NCI-H748 treated with DMSO at 0.1 percent for 48 hours (cell line): ENCODE measurements around the gene TEK.
"Not testable (repeated sequence)": the region's sequence is repeated elsewhere in the genome, so short reads cannot be mapped to it uniquely, and the experiment has no call there.

ENCODE experiments used
- DNase-seq: peaks from one replicate; lab custom pipeline; 2025; lab: John Stamatoyannopoulos, UW

TEK gene

DNA sequence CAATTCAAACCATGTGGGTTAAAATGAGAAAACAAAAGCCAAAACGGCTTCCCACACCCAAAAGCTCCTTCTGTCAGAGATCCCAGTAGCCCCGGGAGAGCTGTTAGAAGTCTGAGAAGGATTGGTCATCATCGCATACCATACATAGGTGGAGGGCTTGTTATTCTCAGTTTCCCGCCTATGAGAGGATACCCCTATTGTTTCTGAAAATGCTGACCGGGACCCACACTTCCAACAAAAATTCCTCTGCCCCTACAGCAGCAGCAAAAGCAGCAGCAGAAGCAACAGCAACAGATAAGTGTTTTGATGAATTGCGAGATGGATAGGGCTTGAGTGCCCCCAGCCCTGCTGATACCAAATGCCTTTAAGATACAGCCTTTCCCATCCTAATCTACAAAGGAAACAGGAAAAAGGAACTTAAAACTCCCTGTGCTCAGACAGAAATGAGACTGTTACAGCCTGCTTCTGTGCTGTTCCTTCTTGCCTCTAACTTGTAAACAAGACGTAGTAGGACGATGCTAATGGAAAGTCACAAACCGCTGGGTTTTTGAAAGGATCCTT is at the start of gene TEK:
TEK (plus strand) TSS at position 245 of the 561 bp plus-strand sequence. CDS start 366 bp downstream, outside the sequence.
- no peak for DNase-seq

DNA sequence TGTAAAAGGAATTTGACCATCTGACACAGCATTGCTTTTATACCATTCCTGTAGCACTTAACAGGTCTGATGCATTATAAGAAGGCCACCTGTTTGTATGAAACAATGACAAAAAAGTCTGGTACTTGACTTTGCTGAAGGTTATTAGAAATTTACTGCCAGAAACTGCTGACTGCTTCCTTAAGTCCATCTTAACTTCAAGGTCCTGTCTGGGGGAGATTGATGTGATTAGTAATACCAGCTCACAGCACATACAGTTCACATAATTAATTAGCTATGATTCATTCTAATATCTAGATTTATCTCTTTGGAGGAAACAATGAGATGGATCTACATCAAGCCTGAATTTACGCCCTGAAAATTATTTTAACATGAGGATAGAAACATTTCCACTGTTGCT is 49.6 kb upstream of the TEK start:
- no peak for DNase-seq

DNA sequence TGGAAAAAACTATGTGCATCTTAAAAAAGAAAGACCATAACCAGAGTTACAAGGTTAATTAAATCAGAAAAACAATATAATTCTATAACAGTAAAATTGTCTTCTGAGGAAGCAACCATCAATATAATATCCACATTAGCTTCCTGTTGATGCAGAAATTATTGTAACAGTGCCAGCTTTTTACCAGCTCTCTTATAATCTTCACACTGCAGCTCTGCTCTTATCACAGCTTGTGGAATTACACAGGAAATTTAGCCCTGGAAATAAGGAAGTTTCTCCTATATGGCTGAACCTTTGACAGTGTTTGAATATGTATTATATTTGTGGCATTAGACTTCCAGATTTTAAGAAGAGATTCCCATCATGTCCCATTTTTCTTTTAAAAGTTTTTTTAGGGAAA is 49.1 kb upstream of the TEK start:
- no peak for DNase-seq

DNA sequence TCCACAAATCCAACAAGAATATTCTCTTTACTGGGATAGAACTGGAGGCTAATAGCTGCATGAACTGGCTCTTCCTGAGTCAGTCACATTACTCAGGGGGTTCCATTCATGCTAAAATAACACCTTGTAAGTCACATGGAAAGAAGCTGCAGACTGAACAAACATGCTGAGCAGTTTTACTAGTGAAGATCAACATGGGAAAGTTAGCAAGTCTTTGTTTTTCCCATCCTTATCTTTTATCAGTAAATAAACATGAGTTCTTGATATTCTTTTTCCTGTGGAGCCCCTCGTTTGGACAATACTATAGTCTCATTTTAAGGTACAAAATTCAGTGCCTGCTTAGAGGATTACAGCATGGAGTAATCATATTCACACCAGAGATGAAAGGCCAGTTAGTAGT is 43.7 kb upstream of the TEK start:
- DNase-seq = no peak

DNA sequence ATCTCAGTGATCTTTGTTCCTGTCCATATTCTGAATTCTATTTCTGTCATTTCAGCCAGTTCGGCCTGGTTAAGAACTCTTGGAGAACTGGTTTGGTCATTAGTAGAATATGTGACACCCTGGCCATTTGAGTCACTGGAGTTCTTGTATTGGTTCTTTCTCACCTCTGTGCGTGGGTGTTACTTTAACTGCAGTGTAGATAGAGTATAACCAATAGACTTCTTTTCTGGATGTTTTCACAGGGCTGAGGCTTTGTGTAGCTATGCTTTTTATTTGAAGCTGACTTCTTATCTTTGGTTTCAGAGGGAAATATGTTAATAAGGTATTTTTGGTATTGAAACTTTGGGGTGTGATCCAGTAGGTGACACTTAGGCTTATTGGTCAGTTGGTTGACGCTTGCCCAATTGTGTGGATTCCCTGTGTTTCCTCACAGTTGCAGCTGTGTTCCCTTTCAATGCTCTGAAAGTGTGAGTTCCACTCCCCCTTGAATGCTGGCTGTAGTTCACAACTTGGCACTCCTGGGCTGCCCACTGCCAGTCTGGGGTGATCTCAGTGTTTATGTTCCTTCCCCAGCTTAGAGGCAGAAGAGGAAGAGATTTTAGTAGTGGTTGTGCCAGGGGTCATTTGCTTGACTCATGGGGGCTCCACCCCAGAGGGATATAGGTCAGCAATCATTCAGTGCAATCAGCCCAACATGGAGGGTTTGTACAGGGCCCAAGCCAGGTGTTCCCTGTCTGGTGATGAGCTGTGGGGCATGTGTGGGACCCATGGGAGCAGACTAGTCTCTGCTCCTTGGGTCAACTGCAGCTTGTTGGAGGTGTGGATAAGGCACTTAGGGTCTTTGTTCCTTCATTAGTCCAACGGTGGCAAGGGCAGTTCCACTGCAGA is 34.9 kb upstream of the TEK start:
- no peak for DNase-seq

DNA sequence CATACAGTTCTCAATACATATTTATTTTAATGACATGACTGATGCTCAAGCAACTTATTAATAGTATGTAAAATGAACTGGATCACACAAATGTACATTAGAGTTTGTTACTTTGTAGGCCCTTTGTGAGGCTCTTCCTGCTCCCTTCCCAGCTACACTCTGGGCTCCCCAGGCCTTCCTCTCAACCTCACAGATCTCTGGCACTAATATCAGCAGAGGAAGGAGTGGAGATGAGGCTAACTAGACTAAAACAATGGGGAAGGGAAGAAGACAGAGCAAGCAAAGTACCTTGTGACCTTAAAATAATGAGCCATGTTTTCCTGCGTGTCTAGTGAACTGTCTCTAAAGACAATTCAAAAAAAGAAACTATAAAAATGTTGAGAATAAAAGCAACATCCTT is 30.3 kb upstream of the TEK start:
- no peak for DNase-seq

DNA sequence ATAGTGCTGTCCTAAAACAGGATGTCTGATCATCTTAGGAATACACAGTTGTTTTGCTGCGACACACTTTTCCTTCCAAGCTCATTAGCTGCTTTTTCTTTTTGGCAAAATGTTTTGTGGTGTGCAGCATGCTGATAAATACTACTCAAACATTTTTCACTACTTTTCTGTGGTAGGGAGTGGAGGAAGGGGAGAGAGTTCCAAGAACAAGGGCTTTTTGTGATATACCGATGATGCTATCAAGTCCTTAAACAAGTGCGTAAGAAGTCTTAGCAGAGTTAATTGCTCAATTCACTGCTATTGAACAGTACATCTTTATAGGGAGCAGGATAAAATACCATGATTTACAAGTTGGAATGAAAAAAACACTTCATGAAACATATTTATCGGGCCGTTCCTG is 23.6 kb upstream of the TEK start:
- DNase-seq = no peak

DNA sequence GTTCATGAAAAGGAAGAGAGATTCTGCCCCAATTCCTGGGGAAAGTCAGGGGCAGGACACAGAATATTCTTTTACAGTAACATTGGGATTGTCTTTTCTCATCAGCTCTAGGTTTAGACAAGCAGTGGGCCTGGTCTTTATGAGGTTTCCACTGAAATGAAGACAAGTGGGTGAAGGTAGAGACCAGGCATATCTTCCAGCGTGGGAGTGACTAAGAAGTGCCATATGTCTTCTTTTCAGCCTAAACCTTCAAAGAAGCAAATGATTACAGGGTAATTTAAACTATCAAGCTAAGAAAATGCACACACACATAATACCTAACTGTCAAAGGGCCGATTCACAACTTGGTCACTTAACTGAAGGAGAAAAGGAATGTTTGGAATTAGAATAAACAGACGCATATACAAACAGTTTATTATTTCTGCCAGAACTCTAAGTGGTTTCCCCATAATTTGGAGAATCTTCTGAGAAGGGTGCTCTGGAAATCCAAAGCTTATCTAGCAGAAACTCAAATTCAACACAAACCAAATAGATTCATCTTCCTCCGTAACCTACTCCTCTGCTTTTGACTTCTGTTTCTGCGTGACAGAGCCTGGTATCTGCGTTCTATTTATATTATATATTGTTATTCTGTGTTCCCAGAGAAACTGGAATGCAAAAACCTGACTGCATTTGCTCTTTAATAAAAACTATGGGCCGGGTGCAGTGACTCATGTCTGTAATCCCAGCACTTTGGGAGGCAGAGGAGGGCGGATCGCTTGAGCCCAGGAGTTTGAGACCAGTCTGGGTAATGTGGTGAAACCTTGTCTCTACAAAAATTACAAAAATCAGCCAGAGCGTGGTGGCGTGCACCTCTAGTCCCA is 22.0 kb upstream of the TEK start:
- no peak for DNase-seq

DNA sequence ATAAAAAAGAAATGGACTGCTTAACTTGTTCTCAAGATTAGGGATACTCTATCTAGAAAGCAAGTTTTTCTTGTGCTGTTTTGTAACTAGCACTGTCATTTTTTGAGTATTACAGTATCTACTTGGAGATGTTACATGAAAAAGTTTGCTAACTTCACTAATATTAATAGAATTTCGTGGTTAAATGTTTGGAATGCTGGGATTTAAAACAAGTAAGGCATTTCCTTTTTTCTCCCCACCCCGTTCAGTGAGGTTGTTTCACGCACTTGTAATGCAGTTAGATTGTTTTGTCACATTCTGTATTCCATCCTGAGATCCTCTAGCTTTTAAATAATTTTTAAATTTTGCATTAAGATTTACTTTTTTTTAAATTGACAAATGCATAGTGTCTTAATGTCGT is 20.0 kb upstream of the TEK start:
- DNase-seq = no peak

DNA sequence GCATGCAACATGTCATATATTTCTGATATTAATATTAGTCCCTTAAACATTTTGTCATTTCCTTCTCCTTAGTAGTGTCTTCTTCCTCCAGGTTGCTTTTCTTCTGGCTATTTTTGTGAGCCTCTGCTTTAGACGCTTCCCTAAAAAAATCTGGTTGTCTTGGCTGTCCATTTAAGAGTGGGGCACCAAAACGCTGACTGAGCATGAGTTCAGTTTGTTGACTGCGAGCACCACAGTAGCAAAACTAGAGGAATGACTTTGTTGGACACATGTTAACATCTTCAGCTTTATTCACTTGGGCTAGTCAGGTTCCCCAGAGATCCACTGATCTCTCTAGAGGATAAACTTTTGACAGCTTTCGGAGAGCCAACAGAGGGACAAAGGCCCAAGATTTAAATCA is 19.3 kb upstream of the TEK start:
- no peak for DNase-seq

DNA sequence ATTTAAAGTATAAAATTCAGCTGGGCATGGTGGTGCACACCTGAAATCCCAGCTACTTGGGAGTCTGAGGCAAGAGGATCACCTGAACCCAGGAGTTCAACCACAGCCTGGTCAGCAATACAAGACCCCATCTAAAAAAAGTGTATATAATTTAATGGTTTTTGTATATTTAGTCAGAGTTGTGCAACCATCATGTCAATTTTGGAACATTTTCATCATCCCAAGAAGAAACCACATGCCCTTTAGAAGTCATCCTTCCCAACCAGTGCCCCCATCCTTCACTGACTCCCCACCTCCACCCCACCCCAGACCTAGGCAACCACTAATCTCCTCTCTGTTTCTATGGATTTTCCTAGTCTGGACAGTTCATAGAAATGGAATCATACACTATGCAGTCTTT is 18.8 kb upstream of the TEK start:
- no peak for DNase-seq

DNA sequence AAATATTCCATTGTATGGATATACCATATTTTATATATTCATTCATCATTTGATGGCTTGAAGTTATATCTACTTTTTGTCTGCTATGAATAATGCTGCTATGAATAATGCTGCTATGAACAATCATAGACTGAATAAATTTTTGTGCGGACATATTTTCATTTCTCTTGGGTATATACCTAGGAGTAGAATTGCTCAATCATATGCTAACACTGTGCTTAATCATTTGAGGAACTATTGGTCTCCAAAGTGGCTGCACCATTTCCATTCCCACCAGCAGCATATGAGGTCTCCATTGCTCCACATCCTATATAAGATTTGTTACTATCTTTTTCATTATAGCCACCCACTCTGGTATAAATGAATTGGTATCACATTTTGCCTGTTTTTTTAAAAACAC is 18.3 kb upstream of the TEK start:
- no peak for DNase-seq

DNA sequence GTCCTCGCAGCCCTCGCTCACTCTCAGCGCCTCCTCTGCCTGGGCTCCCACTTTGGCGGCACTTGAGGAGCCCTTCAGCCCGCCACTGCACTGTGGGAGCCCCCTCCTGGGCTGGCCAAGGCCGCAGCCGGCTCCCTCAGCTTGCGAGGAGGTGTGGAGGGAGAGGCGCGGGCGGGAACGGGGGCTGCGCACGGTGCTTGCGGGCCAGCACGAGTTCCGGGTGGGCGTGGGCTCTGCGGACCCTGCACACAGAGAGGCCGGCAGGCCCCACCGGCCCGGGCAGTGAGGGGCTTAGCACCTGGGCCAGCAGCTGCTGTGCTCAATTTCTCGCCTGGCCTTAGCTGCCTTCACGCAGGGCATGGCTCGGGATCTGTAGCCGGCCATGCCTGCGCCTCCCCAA is 16.5 kb upstream of the TEK start:
- not testable (repeated sequence) for DNase-seq

DNA sequence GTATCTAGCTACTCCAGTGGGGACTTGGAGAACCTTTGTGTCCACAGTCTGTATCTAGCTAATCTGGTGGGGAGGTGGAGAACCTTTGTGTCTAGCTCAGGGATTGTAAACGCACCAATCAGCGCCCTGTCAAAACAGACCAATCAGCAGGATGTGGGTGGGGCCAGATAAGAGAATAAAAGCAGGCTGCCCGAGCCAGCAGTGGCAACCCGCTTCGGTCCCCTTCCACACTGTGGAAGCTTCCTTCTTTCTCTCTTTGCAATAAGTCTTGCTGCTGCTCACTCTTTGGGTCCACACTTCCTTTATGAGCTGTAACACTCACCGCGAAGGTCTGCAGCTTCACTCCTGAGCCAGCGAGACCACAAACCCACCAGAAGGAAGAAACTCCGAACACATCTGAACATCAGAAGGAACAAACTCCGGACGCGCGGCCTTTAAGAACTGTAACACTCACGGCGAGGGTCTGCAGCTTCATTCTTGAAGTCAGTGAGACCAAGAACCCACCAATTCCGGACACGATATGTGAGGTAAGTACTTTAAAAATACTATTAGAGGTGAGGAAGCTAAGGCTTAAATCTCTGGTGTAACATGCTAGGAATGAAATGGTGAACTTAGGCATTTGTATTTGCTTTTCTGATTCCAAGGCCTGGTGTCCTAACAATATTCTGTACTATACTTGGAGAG is 15.5 kb upstream of the TEK start:
- DNase-seq = not testable (repeated sequence)

DNA sequence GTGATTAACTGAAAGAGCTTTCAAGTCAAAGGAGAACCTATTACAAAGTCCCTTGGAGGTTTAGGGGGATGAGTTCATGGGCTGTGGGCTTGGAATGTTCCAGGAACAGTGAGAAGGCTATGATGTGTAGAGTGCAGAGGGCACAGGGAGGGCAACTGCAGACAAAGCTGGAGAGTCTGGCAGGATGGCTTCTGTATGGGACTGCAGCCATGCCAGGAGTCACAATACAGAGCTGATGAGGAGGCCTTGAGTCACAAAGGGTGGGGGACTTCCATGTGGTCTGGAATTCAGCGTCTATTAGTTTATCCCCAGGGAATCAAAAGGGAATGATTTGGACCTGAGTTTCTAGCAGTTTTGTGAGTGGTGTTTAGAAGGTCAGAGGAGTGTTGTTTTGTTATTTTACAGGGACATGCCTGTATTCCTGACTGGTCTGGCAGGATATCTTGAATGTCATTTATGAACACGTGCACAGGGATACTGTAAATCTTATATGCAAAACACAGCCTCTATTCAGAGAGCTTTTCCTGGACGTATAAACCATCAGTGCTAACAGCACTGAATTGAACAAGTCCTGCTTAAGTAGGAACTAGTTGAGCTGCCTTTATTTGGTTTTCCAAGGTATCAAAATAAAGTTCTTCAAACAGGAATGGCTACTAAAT is 14.3 kb upstream of the TEK start:
- no peak for DNase-seq

DNA sequence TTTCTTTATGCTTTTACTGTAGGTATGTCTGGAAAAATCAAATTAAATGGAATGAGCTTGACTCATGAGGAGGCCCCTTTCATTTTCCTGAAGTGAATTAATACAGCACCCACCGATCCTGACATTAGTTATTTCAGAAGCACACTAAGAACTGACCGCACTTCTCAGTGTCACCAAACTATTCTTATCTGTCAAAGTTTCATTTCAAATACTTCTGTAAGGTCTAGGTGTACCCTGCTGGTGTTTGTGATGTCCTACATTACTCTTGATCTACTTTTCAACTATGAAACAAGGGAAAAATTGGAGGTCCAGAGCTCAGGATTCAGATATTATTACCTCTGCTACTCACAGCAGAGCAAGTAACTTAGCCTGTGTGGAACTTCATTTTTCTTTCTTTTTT is 1.8 kb upstream of the TEK start:
- DNase-seq = no peak

DNA sequence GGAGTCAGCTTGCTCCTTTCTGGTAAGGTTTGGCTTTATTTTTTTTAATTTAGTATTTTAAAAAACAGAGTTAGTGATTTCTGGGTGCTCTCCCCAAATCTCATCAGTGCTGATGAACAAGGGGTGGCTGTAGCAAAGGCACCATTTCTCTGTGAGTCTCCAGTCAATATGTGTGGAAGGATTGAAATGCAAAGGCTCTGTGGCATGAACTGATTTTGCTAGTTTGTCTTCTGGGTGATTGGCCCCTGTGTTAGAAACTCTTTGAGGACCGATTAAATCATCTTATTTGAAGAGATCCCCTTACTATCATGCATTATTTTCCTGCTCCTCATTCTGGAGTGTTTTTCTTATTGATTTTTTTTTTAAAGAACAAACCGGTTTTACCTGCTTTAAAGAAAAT is 596 bp downstream of the TEK start:
- no peak for DNase-seq

DNA sequence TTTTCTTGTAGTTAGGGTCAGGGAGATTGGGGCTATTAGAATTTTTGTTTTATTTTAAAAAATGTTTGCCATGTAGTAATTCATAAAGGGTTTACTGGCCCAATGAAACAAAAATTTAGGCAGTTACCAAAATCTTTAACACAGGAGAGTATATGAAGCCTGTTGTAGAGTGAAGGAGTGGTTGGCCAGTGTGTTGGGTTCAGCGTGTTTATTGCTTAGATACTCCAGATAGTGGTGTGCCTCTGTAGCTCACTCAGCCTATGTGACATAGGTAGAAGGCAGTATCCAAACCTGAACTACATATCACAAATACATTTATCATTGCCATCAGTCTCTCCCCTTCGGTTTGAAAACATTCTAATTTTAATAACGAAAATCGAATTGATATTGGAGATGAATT is 1.2 kb downstream of the TEK start:
- DNase-seq = no peak

DNA sequence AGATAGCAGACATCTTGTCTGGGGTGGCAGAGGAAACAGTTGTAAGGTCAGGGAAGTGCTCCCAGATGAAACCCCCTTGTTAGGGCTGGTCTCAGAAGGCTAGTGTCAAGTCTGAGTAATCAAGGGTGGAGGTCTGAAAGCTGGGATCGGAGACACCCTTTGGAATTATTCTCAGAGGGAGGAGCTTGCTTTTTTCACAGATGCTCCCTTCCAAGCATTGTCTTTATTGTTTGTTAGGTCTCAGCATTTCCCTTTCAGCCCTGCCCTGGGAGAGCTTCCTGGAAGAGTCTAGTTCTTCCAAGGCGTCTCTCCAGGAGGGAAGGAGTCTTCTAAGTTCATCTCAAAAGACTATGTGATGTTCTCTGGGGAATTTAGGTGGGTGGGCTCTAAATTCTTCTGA is 3.2 kb downstream of the TEK start:
- DNase-seq = no peak

DNA sequence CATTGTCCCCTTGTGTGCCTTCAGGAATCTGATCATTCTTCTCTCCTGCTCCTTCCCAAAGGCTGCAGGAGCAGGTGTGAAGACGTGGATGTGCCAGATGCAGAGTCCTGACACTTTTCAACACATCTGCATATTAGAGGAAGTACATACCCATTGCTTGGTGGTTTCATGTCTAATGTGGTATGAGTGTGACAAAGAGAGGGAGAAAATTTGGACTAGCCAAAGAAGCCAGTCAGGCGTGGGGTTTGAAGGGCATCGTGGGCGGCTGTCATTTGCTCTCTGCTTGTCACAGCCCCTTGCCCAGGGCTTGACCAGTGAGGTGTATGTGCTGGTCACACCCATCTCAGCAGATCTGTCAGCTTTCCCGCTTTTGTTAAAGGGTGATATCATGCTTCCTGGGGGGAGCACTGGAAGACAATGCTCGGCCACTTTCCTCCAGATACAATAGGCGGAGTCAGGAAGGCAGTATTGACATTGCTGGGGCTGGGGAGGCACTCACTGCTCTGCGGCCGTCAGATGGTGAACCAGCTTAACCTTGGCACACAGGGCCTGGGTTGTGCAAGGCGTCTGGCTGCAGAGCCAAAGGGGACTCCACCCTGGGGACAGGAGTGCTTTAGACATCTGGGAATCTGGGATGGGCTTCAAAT is 8.6 kb downstream of the TEK start:
- DNase-seq = peak; percentile 76

DNA sequence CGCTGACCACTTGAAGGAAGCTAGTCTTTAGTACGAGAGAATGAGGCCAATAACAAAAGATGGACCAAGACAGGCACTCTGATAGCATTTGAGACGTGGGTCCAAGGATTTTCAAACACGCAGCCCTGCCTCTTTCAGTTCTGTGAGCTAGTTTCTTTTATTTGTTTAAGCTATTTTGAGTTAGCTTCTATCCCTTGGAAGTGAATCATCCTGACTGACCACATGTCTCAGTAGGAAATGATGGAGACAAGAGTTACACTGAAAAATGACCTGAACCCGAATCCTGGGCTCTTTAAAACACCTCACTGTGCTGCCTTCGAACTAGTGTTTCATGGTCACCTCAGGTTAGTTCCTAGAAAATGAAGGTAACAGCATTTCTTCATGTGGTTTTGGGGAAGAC is 9.9 kb downstream of the TEK start:
- DNase-seq = no peak
